ENCODE measurements around the gene MKNK2.
"Not testable (repeated sequence)": the region's sequence is repeated elsewhere in the genome, so short reads cannot be mapped to it uniquely, and the experiment has no call there.

The MKNK2 gene

DNA sequence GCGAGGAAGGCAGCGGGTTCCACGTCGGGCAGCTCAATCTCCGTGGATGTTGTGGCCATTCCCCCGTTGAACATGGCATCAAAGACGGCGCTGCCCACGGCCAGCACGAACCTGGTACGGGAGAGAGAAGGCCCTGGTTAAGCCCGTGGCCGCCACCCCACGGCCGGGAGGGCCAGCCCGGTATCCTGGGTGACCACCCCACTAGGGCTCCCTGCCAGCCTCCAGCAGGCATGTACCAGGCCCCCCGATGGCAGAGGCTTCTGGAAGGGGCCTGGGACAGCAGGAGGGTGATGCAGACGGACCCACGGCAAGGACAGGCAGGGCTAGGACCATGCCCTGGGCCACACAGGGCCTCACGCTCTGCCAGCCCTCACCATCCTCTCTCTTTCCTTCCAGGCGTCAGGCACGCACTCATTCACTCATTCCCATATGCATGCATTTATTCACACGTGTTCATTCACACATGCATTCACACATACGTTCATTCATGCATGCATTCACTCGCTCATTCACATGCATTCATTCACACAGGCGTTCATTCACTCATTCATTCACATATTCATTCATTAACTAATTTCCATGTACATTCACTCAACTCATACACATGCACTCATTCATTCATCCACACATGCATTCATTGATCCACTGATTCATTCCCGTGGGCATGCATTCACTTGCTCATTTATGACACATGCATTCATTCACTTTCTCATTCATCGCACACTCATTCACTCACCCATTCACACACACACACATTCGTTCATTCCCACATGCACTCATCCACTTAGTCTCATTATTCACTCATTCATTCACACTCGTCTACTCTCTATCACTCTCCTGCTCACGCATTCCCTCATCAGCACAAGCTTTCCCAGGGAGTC is 53.5 kb downstream of the MKNK2 start:
- in situ Hi-C loops (cut with MboI; ENCODE audit: low sequenced_read_pairs) = no loop called here

DNA sequence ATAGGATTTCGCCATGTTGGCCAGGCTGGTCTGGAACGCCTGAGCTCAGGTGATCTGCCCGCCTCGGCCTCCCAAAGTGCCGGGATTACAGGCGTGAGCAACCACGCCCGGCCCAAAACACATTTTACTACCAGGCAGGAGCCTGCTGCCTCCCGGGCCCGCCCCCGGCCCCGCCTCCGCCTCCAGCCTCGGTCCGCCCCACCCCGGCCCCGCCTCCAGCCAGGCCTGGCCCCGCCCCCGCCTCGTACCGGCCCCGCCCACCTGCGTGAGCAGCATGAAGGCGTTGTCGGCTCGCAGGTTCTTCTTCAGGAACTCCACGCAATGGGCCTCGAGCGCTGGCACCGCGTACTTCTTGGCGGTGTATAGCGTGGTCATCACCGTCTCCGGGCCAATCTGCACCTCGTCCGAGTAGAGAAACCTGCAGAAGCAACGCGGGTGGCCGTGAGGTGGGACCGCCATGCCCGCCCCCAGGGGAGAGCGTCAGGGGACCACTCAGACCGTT is 58.2 kb downstream of the MKNK2 start:
- in situ Hi-C loops (cut with MboI; ENCODE audit: low sequenced_read_pairs) = no loop called here

- in situ Hi-C loops (cut with MboI; ENCODE audit: low sequenced_read_pairs) = no loop called here
Observed at GRCh38 chr19:1991018-1991913, 59.8 kb downstream of the MKNK2 start.

GRCh38 chr19:1990230-1991017 is 60.6 kb downstream of the MKNK2 start:
- in situ Hi-C loops (cut with MboI; ENCODE audit: low sequenced_read_pairs) = no loop called here

GRCh38 chr19:1989513-1990229 is 61.4 kb downstream of the MKNK2 start:
- in situ Hi-C loops (cut with MboI; ENCODE audit: low sequenced_read_pairs) = no loop called here

DNA sequence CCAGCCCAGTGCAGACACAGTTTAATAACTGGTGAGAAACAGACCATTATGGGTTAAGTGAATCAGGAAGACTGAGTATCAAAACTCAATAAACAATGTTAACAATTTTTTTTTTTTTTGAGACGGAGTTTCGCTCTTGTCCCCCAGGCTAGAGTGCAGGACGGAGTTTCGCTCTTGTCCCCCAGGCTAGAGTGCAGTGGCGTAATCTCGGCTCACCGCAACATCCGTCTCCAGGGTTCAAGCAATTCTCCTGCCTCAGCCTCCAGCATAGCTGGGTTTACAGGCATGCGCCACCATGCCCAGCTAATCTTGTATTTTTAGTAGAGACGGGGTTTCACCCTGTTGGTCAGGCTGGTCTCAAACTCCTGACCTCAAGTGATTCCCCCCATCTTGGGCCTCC is 62.6 kb downstream of the MKNK2 start:
- in situ Hi-C loops (cut with MboI; ENCODE audit: low sequenced_read_pairs) = not testable (repeated sequence)

Data from hTERT RPE-1 (cell line).